Measurements from ENCODE around the gene ELSPBP1. TPM values are rescaled to one million over a fixed set of nuclear protein-coding genes. Genes with fewer than 3 reads are reported as not detected.

The ELSPBP1 gene
- total and polyA plus RNA-seq, 2 donors (not counting 3 experiments of a cell fraction or from before 2014, with no cell fraction given) = not detected

DNA sequence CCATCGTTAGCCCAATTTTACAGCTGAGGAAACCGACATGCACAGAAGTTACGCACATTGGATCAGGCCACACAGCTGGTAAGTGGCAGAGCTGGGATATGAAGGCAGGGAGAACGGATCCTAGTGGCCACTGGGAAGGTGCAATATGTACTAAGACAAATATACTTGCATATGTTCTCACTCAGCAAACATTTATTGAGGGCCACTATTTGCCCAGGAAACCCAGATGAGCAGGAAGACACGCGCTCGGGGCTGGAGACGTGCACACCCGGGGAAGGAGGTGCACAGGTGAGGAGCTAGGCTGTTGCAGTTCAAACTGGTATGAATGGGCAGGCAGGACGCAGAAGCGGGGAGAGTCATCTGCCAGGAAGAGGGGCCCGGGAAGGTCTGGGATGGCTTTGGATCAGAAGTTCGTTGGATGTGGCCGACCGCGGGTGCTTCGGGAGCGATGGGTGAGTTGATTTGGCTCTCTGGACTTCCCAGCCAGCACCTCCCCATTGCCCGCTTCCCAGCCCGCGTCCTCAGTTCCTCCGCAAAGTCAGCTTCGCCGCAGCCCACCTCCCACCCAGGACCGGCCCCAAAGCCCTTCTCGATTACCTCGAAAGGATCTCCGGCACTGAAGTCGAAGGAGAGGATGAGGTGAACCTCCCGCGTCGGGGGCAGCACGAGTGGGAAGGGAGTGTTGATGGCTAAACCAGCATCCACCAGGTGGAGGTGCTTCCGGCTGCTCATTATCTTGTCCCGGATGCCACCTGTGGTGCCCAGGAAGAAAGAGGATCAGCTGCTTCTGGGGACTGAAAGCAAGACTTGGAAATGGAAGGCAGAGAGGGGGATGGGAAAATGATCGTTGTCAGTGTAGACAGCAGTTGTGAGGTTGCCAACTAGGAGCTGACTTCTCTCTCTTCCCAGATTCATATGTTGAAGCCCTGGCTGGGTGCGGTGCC is 67.2 kb downstream of the ELSPBP1 start:
- intact Hi-C loops (cut with micrococcal nuclease) = no loop called here
- Histone ChIP-seq H3K9me1 (replicated peaks; ENCODE audit: control insufficient read depth, extremely low read depth, insufficient read depth, low read length) (no peaks in the 10 kb centered on the region), H3K9me3 (replicated peaks; ENCODE audit: control insufficient read depth, insufficient read depth, low read length) (no peaks in the 10 kb centered on the region), H3K9ac (replicated peaks; ENCODE audit: extremely low read depth, insufficient read depth, low read length) (no peak overlapping the region), H2AFZ (ENCODE audit: low read depth, low read length) (no peak overlapping the region), H3K27ac (ENCODE audit: insufficient read depth, low read depth, low read length) (no peak overlapping the region), H3K36me3 (ENCODE audit: control insufficient read depth in 2 of 2, extremely low read depth in 1 of 2, insufficient read depth in 2 of 2, low read length in 2 of 2) (no peaks in the 10 kb centered on the region), H3K4me3 (replicated peaks in 1 of 3; ENCODE audit: insufficient read depth in 1 of 3, low read depth in 1 of 3, low read length in 3 of 3) (no peak overlapping the region), H3K4me1 (ENCODE audit: control insufficient read depth, extremely low read depth, insufficient read depth, low read length) (no peaks in the 10 kb centered on the region), H3K27me3 (ENCODE audit: control insufficient read depth in 2 of 2, insufficient read depth in 2 of 2, low read length in 2 of 2) (no peaks in the 10 kb centered on the region), H3K4me2 (ENCODE audit: insufficient read depth, low read length) (no peak overlapping the region), H4K20me1 (replicated peaks; ENCODE audit: control insufficient read depth, extremely low read depth, insufficient read depth, low read length) (no peaks in the 10 kb centered on the region), H3K79me2 (ENCODE audit: control insufficient read depth, insufficient read depth, low read length) (no peaks in the 10 kb centered on the region)
- POLR2A ChIA-PET = no interaction called here
- CTCF ChIA-PET = interaction anchor here (1.2 kb wide), 1 partner anchor 91 kb away, joined by 3 read pairs; no protein-coding TSS in a partner anchor
- TF ChIP-seq POLR2A (IDR thresholded peaks at IDR 0.05; ENCODE audit: low read depth, low read length) = no peak
- TF ChIP-seq, protein P1, sequence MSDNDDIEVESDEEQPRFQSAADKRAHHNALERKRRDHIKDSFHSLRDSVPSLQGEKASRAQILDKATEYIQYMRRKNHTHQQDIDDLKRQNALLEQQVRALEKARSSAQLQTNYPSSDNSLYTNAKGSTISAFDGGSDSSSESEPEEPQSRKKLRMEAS (IDR thresholded peaks at IDR 0.05; ENCODE audit: insufficient read depth, insufficient read length) = no peak
- no peak for TF ChIP-seq JUN (IDR thresholded peaks at IDR 0.05; ENCODE audit: borderline replicate concordance, insufficient read depth, insufficient read length, low read depth)
- TF ChIP-seq POLR2AphosphoS5 (IDR thresholded peaks at IDR 0.05; ENCODE audit: insufficient read depth, low read depth, low read length) = no peak
- TF ChIP-seq EZH2 (IDR thresholded peaks at IDR 0.05; ENCODE audit: borderline replicate concordance, low read depth, low read length, severe bottlenecking) = no peak
- TF ChIP-seq, protein P2, sequence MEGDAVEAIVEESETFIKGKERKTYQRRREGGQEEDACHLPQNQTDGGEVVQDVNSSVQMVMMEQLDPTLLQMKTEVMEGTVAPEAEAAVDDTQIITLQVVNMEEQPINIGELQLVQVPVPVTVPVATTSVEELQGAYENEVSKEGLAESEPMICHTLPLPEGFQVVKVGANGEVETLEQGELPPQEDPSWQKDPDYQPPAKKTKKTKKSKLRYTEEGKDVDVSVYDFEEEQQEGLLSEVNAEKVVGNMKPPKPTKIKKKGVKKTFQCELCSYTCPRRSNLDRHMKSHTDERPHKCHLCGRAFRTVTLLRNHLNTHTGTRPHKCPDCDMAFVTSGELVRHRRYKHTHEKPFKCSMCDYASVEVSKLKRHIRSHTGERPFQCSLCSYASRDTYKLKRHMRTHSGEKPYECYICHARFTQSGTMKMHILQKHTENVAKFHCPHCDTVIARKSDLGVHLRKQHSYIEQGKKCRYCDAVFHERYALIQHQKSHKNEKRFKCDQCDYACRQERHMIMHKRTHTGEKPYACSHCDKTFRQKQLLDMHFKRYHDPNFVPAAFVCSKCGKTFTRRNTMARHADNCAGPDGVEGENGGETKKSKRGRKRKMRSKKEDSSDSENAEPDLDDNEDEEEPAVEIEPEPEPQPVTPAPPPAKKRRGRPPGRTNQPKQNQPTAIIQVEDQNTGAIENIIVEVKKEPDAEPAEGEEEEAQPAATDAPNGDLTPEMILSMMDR (IDR thresholded peaks at IDR 0.05; ENCODE audit: extremely low read depth in 1 of 2, insufficient read depth in 1 of 2, low read depth in 1 of 2, low read length in 2 of 2) = no peak
- no peak for TF ChIP-seq GATA2 (IDR thresholded peaks at IDR 0.05; ENCODE audit: insufficient read depth, insufficient read length, low read depth, low read length)
- no peak for TF ChIP-seq MYC (IDR thresholded peaks at IDR 0.05; ENCODE audit: low read depth, low read length)
- TF ChIP-seq FOS (IDR thresholded peaks at IDR 0.05; ENCODE audit: borderline replicate concordance, insufficient read depth, low read length) = no peak
- dilution Hi-C loops (cut with MboI; ENCODE audit: extremely low pct_ligation_motif_present, low sequenced_read_pairs) = no loop called here
- BruUV-seq (replicated peaks) = no TSS peak
- no peak for FAIRE-seq
- no peak for DNase-seq (ENCODE audit: low read depth, low spot score)

Measured in endothelial cell of umbilical vein (primary cell).